Measurements from ENCODE around the gene LMOD3. TPM values are rescaled to one million over a fixed set of nuclear protein-coding genes. Genes with fewer than 3 reads are reported as not detected.

The LMOD3 gene
- total RNA-seq, 4 donors from 2014 or later: not detected

DNA sequence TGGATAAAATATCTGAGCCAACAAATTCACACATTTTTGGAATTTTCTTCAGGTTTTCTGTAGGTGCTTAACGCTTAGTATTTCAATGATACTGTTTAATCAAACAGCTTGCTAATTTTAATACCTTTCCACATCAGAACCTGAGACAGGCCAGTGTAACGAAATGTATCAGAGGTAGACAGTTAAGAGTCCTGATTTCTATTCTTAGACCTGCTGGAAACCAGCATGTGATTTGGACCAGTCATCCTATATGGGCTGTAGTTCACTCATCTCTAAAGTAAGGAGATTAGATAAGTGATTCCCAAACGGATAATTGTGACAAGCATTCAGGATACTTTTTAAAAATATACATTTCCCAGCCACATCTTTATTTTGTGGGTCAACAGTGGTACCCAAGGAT is 19.3 kb downstream of the LMOD3 start:
- Histone ChIP-seq H3K27me3 (no peaks in the 10 kb centered on the region), H3K9me3 (no peaks in the 10 kb centered on the region), H3K36me3 (peaks cover 0 to 48% (median 2%) of the 10 kb centered on the region in 3 donors), H3K27ac (no peak overlapping the region), H3K4me3 (no peak overlapping the region), H3K4me1 (no peaks in the 10 kb centered on the region)
- TF ChIP-seq, protein P1, sequence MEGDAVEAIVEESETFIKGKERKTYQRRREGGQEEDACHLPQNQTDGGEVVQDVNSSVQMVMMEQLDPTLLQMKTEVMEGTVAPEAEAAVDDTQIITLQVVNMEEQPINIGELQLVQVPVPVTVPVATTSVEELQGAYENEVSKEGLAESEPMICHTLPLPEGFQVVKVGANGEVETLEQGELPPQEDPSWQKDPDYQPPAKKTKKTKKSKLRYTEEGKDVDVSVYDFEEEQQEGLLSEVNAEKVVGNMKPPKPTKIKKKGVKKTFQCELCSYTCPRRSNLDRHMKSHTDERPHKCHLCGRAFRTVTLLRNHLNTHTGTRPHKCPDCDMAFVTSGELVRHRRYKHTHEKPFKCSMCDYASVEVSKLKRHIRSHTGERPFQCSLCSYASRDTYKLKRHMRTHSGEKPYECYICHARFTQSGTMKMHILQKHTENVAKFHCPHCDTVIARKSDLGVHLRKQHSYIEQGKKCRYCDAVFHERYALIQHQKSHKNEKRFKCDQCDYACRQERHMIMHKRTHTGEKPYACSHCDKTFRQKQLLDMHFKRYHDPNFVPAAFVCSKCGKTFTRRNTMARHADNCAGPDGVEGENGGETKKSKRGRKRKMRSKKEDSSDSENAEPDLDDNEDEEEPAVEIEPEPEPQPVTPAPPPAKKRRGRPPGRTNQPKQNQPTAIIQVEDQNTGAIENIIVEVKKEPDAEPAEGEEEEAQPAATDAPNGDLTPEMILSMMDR (IDR thresholded peaks at IDR 0.05): no peak
- TF ChIP-seq POLR2A (IDR thresholded peaks at IDR 0.05): no peak
- DNase-seq: no peak

DNA sequence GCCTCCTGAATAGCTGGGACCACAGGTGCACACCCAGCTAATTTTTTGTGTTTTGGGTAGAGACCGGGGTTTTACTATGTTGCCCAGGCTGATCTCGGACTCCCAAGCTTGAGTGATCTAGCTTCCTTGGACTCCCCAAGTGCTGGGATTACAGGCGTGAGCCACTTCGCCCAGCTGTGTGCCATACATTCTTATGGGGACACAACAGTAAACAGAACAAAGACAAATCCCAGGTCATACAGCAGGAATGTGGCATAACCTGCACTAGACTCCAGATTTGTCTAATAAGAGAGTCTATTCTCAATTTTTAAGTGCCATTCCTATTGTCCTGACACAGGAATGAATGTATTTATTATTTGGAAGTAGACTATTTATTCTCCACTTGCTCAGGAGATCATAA is 20.0 kb downstream of the LMOD3 start:
- Histone ChIP-seq H3K36me3 (peaks cover 0 to 48% (median 2%) of the 10 kb centered on the region in 3 donors), H3K9me3 (no peaks in the 10 kb centered on the region), H3K27me3 (no peaks in the 10 kb centered on the region), H3K4me3 (no peak overlapping the region), H3K27ac (no peak overlapping the region), H3K4me1 (no peaks in the 10 kb centered on the region)
- TF ChIP-seq, protein P1 (IDR thresholded peaks at IDR 0.05): no peak
- TF ChIP-seq POLR2A (IDR thresholded peaks at IDR 0.05): no peak
- no peak for DNase-seq

DNA sequence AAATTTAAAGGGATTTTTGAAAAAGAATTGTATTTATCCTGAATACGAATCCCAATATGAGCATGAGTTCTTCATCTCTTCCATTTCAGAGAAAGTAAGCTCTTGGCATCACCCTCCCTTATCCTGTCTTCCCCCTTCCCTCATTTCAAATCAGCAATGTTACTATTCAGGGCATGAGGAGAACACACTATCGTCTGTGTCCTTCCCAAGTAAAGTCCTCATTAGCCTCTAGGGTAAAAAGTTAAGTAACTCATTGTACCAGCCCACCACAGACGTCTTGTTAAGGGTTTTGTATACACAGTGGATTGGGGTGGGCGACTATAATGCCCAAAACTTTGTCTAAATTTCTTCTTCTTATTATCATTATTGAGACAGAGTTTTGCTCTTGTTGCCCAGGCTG is 22.8 kb downstream of the LMOD3 start:
- Histone ChIP-seq H3K4me3 (no peak overlapping the region), H3K27me3 (no peaks in the 10 kb centered on the region), H3K4me1 (peaks cover 0 to 17% (median 3%) of the 10 kb centered on the region in 4 donors), H3K36me3 (peaks cover 0 to 42% (median 2%) of the 10 kb centered on the region in 3 donors), H3K27ac (no peak overlapping the region), H3K9me3 (no peaks in the 10 kb centered on the region)
- no peak for DNase-seq
- TF ChIP-seq, protein P1 (IDR thresholded peaks at IDR 0.05): no peak
- no peak for TF ChIP-seq POLR2A (IDR thresholded peaks at IDR 0.05)

DNA sequence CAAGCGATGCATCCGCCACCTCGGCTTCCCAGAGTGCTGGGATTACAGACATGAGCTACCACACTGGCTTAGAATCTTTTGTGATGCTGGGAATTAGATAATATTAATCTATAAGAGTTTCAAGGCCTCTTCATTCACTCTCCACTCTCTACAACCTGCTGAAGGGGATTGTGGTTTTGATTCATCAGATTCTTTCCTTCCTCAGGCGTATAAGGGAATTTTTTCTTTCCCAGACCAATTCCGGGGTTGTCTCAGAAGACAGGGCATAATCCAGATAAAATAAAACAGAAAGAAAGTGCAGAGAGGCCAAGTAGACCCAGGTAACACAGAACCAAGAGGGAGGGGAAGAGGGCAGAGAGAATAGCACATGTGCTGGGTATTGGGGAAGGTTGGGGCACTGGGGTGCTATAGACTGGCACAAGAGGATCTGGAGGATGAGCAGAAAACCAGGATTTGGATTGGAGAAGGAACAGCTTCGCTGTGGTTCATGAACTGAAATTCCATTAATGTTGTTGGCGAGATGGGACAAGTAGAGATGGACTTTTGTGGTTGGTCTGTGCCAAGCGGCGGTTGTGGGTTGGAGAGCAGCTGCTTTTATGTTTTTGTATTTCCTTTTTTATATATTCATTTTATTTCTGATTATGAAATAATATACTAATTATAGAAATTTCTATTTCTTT is 24.8 kb downstream of the LMOD3 start:
- H3K27me3 ChIP-seq: no peaks in the 10 kb centered on the region
- peaks cover 4 to 37% (median 16%) of the 10 kb centered on the region in 4 donors for H3K4me1 ChIP-seq
- DNase-seq: no peak
- H3K27ac ChIP-seq: peak overlapping the region in 1 of 4 donors; percentile 21
- peaks cover 0 to 22% (median 0%) of the 10 kb centered on the region in 3 donors for H3K36me3 ChIP-seq
- H3K9me3 ChIP-seq: no peaks in the 10 kb centered on the region
- no peak overlapping the region for H3K4me3 ChIP-seq
- TF ChIP-seq, protein P1 (IDR thresholded peaks at IDR 0.05): no peak
- no peak for TF ChIP-seq POLR2A (IDR thresholded peaks at IDR 0.05)

DNA sequence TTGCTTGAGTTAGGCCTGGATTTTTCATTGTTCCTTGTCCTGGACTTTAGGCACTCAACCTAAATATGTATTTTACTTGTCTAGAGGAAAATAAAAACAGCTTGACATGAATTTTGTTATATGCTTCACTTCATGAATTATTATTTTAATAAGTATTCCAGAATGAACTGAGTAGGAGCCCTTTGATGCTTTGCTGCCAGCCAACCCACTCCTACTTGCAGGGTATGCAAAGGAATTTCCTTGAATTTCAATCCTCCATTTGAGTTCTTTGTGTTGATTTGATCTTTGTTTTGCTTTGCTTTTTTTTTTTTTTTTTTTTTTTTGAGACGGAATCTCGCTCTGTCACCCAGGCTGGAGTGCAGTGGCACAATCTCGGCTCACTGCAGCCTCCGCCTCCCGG is 26.1 kb downstream of the LMOD3 start:
- TF ChIP-seq POLR2A (IDR thresholded peaks at IDR 0.05): no peak
- TF ChIP-seq, protein P1 (IDR thresholded peaks at IDR 0.05): no peak
- no peaks in the 10 kb centered on the region for H3K9me3 ChIP-seq
- peak overlapping the region; percentile 59 to 85 (median 76) for H3K27ac ChIP-seq
- no peak overlapping the region for H3K4me3 ChIP-seq
- peaks cover 4 to 48% (median 18%) of the 10 kb centered on the region in 4 donors for H3K4me1 ChIP-seq
- no peak for DNase-seq
- H3K27me3 ChIP-seq: no peaks in the 10 kb centered on the region
- H3K36me3 ChIP-seq: peaks cover 0 to 15% (median 0%) of the 10 kb centered on the region in 3 donors

All from Peyer's patch (tissue), 4 donors.